ENCODE data around the gene PEX7.
A peak's percentile ranks its signal among the peaks of the same experiment; 100 is the strongest.
"Not testable (repeated sequence)": the region's sequence is repeated elsewhere in the genome, so short reads cannot be mapped to it uniquely, and the experiment has no call there.

Gene PEX7

GRCh38 chr6:136790411-136791295 lies 31.7 kb upstream of the PEX7 start:
- no peak for DNase-seq (ENCODE audit: low spot score)

GRCh38 chr6:136791296-136792094 lies 30.9 kb upstream of the PEX7 start:
- no peak for DNase-seq (ENCODE audit: low spot score)

DNA sequence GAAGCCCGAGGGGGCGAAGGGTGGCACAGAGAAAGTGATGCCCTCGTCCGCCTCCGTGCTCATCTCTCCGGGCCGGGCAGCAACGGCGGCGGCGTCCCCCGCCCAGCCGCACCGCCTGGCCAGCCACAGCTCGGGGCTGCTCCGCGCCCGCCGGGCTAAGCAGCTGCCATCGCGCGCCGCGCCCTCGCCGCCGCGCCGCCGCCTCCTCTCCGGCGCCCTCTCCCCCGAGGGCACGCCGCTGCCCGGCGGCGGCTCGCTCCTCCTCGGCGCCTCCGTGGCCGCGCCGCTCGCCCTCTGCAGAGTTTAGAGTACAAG lies 30.3 kb upstream of the PEX7 start:
- peak; percentile 51 for DNase-seq (ENCODE audit: low spot score)

- peak; percentile 81 for DNase-seq (ENCODE audit: low spot score)
These were observed 29.8 kb upstream of the PEX7 start, which contains the start of gene MAP3K5 for GRCh38 chr6:136792410-136793262. Gene MAP3K5 (minus strand): TSS chr6:136792477. CDS start chr6:136792157, 320 bp downstream.

- no peak for DNase-seq (ENCODE audit: low spot score)
These were observed 29.0 kb upstream of the PEX7 start for GRCh38 chr6:136793363-136793762.

DNA sequence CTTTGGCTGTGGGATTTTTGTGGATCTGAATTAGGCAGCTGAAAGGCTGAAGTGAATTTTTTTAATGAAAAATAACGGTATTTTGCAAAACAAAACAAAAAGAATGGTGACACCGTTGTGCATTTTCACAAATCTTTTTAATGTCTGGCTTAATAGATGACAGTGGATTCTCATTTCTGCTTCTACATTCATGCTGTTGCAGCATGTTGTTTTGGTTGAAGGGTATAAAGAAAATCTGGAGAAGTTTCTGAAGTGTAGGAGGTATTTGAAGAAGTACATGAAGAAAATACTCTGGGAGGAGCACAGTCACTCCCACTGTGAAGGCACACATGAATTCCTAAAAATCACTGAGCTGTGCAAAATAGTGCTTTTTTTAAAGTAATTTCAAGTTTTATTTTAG lies 27.0 kb upstream of the PEX7 start:
- no peak for DNase-seq (ENCODE audit: low spot score)

DNA sequence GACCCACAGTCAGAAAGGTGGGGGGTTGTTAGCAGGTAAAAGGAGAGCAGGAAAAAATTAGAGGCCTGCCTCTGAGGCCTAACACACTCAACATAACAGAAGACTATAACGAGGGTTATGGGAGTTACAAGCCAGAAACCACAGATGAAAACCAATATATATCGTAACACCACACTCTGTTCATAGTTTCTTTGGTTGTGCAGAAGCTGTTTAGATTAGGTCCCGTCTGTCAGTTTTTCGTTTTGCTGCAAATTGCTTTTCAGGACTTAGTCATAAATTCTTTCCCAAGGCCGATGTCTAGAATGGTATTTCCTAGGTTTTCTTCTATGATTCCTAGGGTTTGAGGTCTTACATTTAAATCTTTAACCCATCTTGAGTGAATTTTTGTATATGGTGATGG lies 26.4 kb upstream of the PEX7 start:
- DNase-seq (ENCODE audit: low spot score), result no peak

DNA sequence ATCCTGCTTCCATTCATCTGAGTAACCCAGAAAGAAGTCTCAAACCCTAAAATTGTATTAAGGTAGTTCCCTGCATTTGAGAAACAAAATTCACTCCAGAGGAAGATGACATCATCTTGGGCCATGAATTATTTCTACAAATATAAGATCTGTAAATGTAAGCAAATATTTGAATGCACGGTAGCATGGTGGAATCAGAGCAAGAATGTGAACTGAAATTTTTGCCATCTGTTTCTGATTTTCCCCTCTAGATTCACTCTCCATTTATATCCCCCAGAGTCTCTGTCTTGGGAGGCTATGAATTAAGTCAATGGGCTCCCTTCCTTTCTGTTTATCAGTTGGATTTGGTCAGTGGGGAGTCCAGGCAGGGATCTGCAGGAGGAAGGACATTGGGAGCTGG lies 24.3 kb upstream of the PEX7 start:
- no peak for DNase-seq (ENCODE audit: low spot score)

- DNase-seq (ENCODE audit: low spot score), result no peak
These were observed 20.8 kb upstream of the PEX7 start for GRCh38 chr6:136801581-136801980.

DNA sequence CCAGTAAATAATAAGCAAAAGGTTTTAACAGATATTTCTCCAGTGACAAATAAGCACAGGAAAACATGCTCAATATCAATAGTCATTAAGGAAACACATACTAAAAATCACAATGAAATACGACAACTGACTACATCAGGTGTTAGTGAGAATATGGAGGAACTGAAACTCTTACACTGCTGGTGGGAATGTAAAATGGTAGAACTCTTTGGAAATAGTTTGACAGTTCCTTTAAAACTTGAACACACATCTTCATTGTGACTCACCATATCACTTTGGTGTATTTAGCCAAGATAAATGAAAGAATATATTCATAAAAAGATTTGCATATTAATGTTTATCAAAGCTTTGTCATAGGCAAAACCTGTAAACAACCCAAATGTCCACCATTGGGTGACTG lies 18.8 kb upstream of the PEX7 start:
- DNase-seq (ENCODE audit: low spot score), result no peak

- DNase-seq (ENCODE audit: low spot score), result no peak
These were observed 13.1 kb upstream of the PEX7 start for GRCh38 chr6:136809091-136809860.

DNA sequence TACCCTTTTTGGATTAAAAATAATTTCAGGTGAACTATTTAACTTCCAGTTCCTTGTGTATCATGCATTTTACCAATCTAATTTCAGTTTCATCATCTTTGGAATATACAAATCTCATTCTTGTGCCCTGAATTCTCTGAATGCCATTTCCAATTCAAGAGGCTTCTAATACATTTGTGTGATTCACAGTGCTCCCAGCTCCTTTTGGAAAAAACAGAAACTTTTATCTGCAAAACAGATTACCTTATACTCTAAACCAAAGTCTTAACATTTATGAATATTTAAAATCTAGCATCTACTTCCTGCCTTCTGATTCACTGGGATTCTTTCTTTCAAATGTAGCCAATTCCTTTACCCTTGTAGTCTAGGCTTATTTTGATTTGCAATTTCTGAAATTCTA lies 11.1 kb upstream of the PEX7 start:
- no peak for DNase-seq (ENCODE audit: low spot score)

GRCh38 chr6:136812174-136812573 lies 10.2 kb upstream of the PEX7 start:
- DNase-seq (ENCODE audit: low spot score), result no peak

DNA sequence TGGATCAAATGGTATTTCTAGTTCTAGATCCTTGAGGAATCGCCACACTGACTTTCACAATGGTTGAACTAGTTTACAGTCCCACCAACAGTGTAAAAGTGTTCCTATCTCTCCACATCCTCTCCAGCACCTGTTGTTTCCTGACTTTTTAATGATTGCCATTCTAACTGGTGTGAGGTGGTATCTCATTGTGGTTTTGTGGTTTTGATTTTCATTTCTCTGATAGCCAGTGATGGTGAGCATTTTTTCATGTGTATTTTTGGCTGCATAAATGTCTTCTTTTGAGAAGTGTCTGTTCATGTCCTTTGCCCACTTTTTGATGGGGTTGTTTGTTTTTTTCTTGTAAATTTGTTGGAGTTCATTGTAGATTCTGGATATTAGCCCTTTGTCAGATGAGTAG lies 6.8 kb upstream of the PEX7 start:
- DNase-seq (ENCODE audit: low spot score), result not testable (repeated sequence)

DNA sequence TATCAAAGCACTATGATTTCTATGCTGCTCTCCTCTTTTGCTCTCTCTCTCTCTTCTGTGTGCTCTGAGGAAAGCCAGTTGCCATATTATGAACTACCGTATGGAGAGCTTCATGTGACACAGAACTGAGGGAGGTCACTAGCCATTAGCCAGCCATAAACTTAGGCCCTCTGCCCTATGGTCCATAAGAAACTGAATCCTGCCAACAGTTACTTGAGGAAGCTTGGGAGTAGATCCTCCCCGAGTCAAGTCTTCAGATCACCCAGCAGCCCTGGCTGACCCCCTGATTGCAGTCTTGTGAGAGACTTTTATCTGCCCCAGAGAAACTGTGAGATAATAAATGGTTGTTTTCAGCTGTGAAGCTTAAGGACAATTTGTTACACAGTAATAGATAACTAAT lies 5.7 kb upstream of the PEX7 start:
- DNase-seq (ENCODE audit: low spot score), result no peak

- DNase-seq (ENCODE audit: low spot score), result no peak
These were observed 1.8 kb upstream of the PEX7 start for GRCh38 chr6:136820561-136820960.

- DNase-seq (ENCODE audit: low spot score), result peak; percentile 30
These were observed 381 bp upstream of the PEX7 start for GRCh38 chr6:136822046-136822375.

GRCh38 chr6:136823128-136823660 lies 802 bp downstream of the PEX7 start:
- no peak for DNase-seq (ENCODE audit: low spot score)

- no peak for DNase-seq (ENCODE audit: low spot score)
These were observed 3.8 kb downstream of the PEX7 start for GRCh38 chr6:136826216-136826615.

GRCh38 chr6:136831873-136832562 lies 9.6 kb downstream of the PEX7 start:
- DNase-seq (ENCODE audit: low spot score), result no peak

Data from kidney capillary endothelial cell (primary cell).